ENCODE measurements around the gene TLR7.

Gene TLR7

GRCh38 chrX:12891915-12892506 lies 25.1 kb downstream of the TLR7 start:
- no peak for DNase-seq

- DNase-seq, result no peak
Measured at GRCh38 chrX:12892716-12893115, 25.8 kb downstream of the TLR7 start.

GRCh38 chrX:12894074-12895030 lies 27.5 kb downstream of the TLR7 start:
- DNase-seq, result no peak

- no peak for DNase-seq
Measured at GRCh38 chrX:12895866-12896265, 29.0 kb downstream of the TLR7 start.

- DNase-seq, result no peak
Measured at GRCh38 chrX:12896935-12897334, 30.1 kb downstream of the TLR7 start.

- no peak for DNase-seq
Measured at GRCh38 chrX:12898073-12898472, 31.2 kb downstream of the TLR7 start.

- no peak for DNase-seq
Measured at GRCh38 chrX:12899506-12899905, 32.6 kb downstream of the TLR7 start.

GRCh38 chrX:12901486-12901885 lies 34.6 kb downstream of the TLR7 start:
- DNase-seq, result peak; percentile 11

- DNase-seq, result no peak
Measured at GRCh38 chrX:12903646-12904045, 36.8 kb downstream of the TLR7 start.

GRCh38 chrX:12906046-12906761 lies 39.3 kb downstream of the TLR7 start, which contains the start of gene TLR8:
TSS of gene TLR8 (plus strand) at chrX:12906620. CDS start at chrX:12906707, 87 bp downstream.
- no peak for DNase-seq

- no peak for DNase-seq
Measured at GRCh38 chrX:12910423-12911121, 43.7 kb downstream of the TLR7 start.

GRCh38 chrX:12911122-12911470 lies 44.2 kb downstream of the TLR7 start:
- DNase-seq, result no peak

- DNase-seq, result no peak
Measured at GRCh38 chrX:12912791-12913482, 46.1 kb downstream of the TLR7 start.

- no peak for DNase-seq
Measured at GRCh38 chrX:12917753-12918152, 50.9 kb downstream of the TLR7 start.

GRCh38 chrX:12919051-12919450 lies 52.2 kb downstream of the TLR7 start:
- DNase-seq, result no peak

- DNase-seq, result no peak
Measured at GRCh38 chrX:12919620-12920019, 52.7 kb downstream of the TLR7 start.

GRCh38 chrX:12920990-12921389 lies 54.1 kb downstream of the TLR7 start:
- DNase-seq, result no peak

GRCh38 chrX:12921886-12922598 lies 55.2 kb downstream of the TLR7 start:
- no peak for DNase-seq

GRCh38 chrX:12922599-12922919 lies 55.7 kb downstream of the TLR7 start:
- DNase-seq, result no peak

- DNase-seq, result no peak
Measured at GRCh38 chrX:12929701-12930100, 62.8 kb downstream of the TLR7 start.

GRCh38 chrX:12930150-12930549 lies 63.3 kb downstream of the TLR7 start:
- no peak for DNase-seq

- DNase-seq, result no peak
Measured at GRCh38 chrX:12932244-12932643, 65.4 kb downstream of the TLR7 start.

Data from DMS79 treated with DMSO at 0.1 percent for 48 hours (cell line).